Esophagus squamous epithelium (tissue), 5 donors: ENCODE data around the gene PARVG. TPM values are rescaled to one million over a fixed set of nuclear protein-coding genes. Genes with fewer than 3 reads are reported as not detected.

Experiments
- DNase-seq: peaks from one replicate; lab custom pipeline; 2025; lab: John Stamatoyannopoulos, UW
- H3K27ac ChIP-seq, 4 donors: fragments of 200-600 bp; sonication (generic); one replicate each; pipeline ENCODE4 v1.5.1; 2016 to 2019; ENCODE audit warnings: mild to moderate bottlenecking in 1 of 4
- H3K27me3 ChIP-seq, 4 donors: fragments of 200-600 bp; sonication (generic); 1 replicate in 3 of 4; 2 replicates in 1 of 4; pipeline versions ENCODE4 v1.5.1 to v1.6.0; 2017 to 2021; ENCODE audit warnings: antibody characterized with exemption in 1 of 4
- H3K36me3 ChIP-seq, 3 donors: fragments of 200-600 bp; sonication (generic); one replicate each; pipeline ENCODE4 v1.5.1; 2016 to 2019
- H3K4me1 ChIP-seq, 3 donors: fragments of 200-600 bp; sonication (generic); one replicate each; pipeline ENCODE4 v1.5.1; 2017 to 2019
- H3K4me3 ChIP-seq, 4 donors: fragments of 200-600 bp; sonication (generic); 1 replicate in 3 of 4; 2 replicates in 1 of 4; pipeline ENCODE4 v1.5.1; 2016 to 2019; ENCODE audit warnings: mild to moderate bottlenecking in 2 of 4, moderate library complexity in 1 of 4
- H3K9me3 ChIP-seq, 3 donors: fragments of 200-600 bp; sonication (generic); one replicate each; pipeline ENCODE4 v1.5.1; 2016 to 2019
- POLR2A ChIP-seq, 4 donors: fragments of 450-650 bp; IDR thresholded peaks; one replicate each; pipeline ENCODE4 v1.6.1; 2017; ENCODE audit warnings: antibody characterized with exemption in 4 of 4, mild to moderate bottlenecking in 4 of 4, moderate library complexity in 3 of 4
- WGBS, 2 donors: methylation state at CpG; one replicate each; pipeline ENCODE4 v1.1.5; 2018; 5-methylcytosine and 5-hydroxymethylcytosine counted together
- intact Hi-C: fragments of 100-400 bp; cut with DNase I; formaldehyde crosslinking; loops from one replicate; pipeline ENCODE4 v1.15.0; 2022
- total RNA-seq, 4 donors: library from RNA; depleted of rRNA; stranded (reverse); fragments of >200 nt; gene quantifications; one replicate each; pipeline ENCODE4 v1.1.0, GENCODE V29; 2016
- TF ChIP-seq, protein P1 (sequence below), 6 experiments: fragments of 450-650 bp in 4 of 6; fragments of 200-600 bp in 2 of 6; sonication (generic) in 2 of 6; IDR thresholded peaks; one replicate each; pipeline ENCODE4 v1.5.1; 2016 to 2019; ENCODE audit warnings: antibody characterized with exemption in 6 of 6, mild to moderate bottlenecking in 4 of 6, moderate library complexity in 4 of 6
- donor health status: DM: yes; HTN: yes; CAD: no.

PARVG gene
- total RNA-seq, 4 donors from 2014 or later: 0.42 to 26.1 (median 2.2) TPM

GRCh38 chr22:44192816-44193534 is 12.2 kb downstream of the PARVG start:
- DNase-seq: no peak
- Histone ChIP-seq H3K27ac (no peak overlapping the region), H3K36me3 (no peaks in the 10 kb centered on the region), H3K4me3 (no peak overlapping the region), H3K27me3 (peaks cover 0 to 54% (median 0%) of the 10 kb centered on the region in 4 donors), H3K9me3 (no peaks in the 10 kb centered on the region), H3K4me1 (peaks cover 0 to 25% (median 10%) of the 10 kb centered on the region in 3 donors)
- WGBS, 2 donors: 20 to 39% methylated on average over 7 of the region's 11 CpGs
- TF ChIP-seq, protein P1, sequence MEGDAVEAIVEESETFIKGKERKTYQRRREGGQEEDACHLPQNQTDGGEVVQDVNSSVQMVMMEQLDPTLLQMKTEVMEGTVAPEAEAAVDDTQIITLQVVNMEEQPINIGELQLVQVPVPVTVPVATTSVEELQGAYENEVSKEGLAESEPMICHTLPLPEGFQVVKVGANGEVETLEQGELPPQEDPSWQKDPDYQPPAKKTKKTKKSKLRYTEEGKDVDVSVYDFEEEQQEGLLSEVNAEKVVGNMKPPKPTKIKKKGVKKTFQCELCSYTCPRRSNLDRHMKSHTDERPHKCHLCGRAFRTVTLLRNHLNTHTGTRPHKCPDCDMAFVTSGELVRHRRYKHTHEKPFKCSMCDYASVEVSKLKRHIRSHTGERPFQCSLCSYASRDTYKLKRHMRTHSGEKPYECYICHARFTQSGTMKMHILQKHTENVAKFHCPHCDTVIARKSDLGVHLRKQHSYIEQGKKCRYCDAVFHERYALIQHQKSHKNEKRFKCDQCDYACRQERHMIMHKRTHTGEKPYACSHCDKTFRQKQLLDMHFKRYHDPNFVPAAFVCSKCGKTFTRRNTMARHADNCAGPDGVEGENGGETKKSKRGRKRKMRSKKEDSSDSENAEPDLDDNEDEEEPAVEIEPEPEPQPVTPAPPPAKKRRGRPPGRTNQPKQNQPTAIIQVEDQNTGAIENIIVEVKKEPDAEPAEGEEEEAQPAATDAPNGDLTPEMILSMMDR (IDR thresholded peaks at IDR 0.05): no peak
- TF ChIP-seq POLR2A (IDR thresholded peaks at IDR 0.05): no peak
- intact Hi-C loops: no loop called here

DNA sequence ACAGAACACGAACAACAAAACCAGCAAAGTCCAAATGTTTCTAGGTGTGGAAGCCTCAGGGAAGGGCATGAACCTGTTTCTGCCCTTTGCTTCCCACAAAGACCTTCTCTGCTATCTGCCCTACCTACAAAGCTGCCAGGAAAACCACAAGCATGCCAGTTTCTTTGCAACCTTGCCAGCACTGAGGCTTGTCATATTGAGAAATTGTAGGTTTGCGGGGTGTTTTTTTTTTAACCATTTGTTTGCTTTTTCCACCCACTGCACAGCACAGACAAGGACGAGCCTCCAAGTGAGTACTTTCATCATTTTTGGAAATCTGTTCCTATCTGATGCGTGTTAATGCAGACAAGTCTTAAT is 12.8 kb downstream of the PARVG start:
- Histone ChIP-seq H3K9me3 (no peaks in the 10 kb centered on the region), H3K27me3 (peaks cover 0 to 49% (median 0%) of the 10 kb centered on the region in 4 donors), H3K36me3 (no peaks in the 10 kb centered on the region), H3K4me3 (no peak overlapping the region), H3K4me1 (peaks cover 0 to 25% (median 10%) of the 10 kb centered on the region in 3 donors), H3K27ac (no peak overlapping the region)
- intact Hi-C loops: no loop called here
- TF ChIP-seq POLR2A (IDR thresholded peaks at IDR 0.05): no peak
- TF ChIP-seq, protein P1 (IDR thresholded peaks at IDR 0.05): no peak
- WGBS, 2 donors: 24 to 27% methylated on average over 4 of the region's 4 CpGs
- no peak for DNase-seq

GRCh38 chr22:44194569-44194968 is 13.8 kb downstream of the PARVG start:
- H3K27ac ChIP-seq: no peak overlapping the region
- no peak for TF ChIP-seq POLR2A (IDR thresholded peaks at IDR 0.05)
- no peak for DNase-seq
- peaks cover 0 to 53% (median 0%) of the 10 kb centered on the region in 4 donors for H3K27me3 ChIP-seq
- H3K36me3 ChIP-seq: no peaks in the 10 kb centered on the region
- H3K9me3 ChIP-seq: no peaks in the 10 kb centered on the region
- peaks cover 0 to 25% (median 10%) of the 10 kb centered on the region in 3 donors for H3K4me1 ChIP-seq
- 72 to 95% methylated on average over 2 of the region's 2 CpGs for WGBS, 2 donors
- intact Hi-C loops: no loop called here
- H3K4me3 ChIP-seq: no peak overlapping the region

DNA sequence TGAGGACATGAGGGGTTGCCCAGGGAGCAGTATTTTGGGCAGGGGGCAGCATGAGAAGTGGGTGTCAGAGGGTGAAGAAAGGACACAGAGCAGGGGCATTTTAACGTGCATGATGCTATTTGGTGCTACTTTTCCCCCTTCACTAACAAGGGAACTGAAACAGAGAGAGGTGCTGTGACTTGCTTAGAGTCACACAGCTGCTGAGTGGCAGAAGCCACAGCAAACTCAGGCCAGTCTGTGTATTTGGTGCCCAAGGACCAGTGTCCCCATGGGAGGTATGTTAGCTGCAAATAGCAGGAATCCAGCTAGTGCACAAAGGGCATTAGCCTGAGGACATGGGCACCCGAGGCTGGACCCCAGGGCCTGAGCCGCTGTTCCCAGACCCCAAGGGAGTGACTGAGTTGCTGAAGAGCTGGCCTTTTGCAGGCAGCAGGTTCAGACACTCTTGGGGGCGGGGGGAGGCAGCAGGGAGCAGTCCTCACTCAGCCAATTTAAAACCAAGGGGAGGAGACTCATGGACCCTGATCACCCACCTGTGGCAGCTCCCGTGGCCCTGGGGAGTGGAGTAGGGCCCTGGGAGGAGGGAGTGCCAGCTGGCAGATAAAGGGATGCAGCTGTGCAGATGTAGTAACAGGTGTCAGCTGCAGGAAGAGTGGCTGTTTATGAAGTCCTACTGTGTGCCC is 14.6 kb downstream of the PARVG start:
- Histone ChIP-seq H3K36me3 (no peaks in the 10 kb centered on the region), H3K4me1 (peaks cover 0 to 25% (median 10%) of the 10 kb centered on the region in 3 donors), H3K27me3 (peaks cover 0 to 61% (median 0%) of the 10 kb centered on the region in 4 donors), H3K27ac (no peak overlapping the region), H3K4me3 (no peak overlapping the region), H3K9me3 (no peaks in the 10 kb centered on the region)
- intact Hi-C loops: no loop called here
- WGBS, 2 donors: 23 to 48% methylated on average over 1 to 4 of the region's 5 CpGs
- DNase-seq: no peak
- TF ChIP-seq, protein P1 (IDR thresholded peaks at IDR 0.05): no peak
- TF ChIP-seq POLR2A (IDR thresholded peaks at IDR 0.05): no peak

DNA sequence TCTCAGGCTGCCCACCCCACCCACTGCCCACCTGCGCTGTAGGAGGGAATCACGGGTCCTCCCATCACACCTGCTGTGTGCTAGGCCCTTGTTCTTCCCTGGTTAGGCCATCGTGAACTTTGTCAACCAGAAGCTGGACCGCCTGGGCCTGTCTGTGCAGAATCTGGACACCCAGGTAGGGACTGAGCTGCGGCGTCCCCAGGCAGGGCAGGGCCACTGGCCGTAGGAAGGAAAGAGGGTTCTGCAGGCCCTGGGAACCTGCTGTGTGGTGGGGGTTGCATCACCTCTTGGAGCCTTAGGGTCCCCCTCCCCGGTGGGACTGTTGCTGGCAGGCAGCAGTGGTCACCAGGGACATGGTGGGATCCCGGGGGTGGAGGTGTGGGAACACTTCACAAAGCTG is 15.5 kb downstream of the PARVG start:
- Histone ChIP-seq H3K4me3 (no peak overlapping the region), H3K27me3 (peaks cover 0 to 62% (median 0%) of the 10 kb centered on the region in 4 donors), H3K27ac (no peak overlapping the region), H3K4me1 (peaks cover 0 to 18% (median 10%) of the 10 kb centered on the region in 3 donors), H3K36me3 (no peaks in the 10 kb centered on the region), H3K9me3 (no peaks in the 10 kb centered on the region)
- TF ChIP-seq, protein P1 (IDR thresholded peaks at IDR 0.05): no peak
- TF ChIP-seq POLR2A (IDR thresholded peaks at IDR 0.05): no peak
- DNase-seq: no peak
- 41 to 55% methylated on average over 3 of the region's 9 CpGs for WGBS, 2 donors
- intact Hi-C loops: no loop called here
